GM19193 (cell line): ENCODE data around the gene LMAN1L.

Source experiments
- POLR2A ChIP-seq: IDR thresholded peaks from 4 replicates; pipeline ENCODE4 v1.6.1; 2011; ENCODE audit not compliant: insufficient read depth, insufficient read length; ENCODE audit errors: extremely low read depth

LMAN1L gene

GRCh38 chr15:74873756-74874424 is 61.3 kb downstream of the LMAN1L start:
- no peak for TF ChIP-seq POLR2A
